HepG2 (cell line): ENCODE results near the gene SYT7. TPM values are rescaled to one million over a fixed set of nuclear protein-coding genes. Genes with fewer than 3 reads are reported as not detected.

ENCODE experiments used
- ARID5B ChIP-seq: IDR thresholded peaks from 2 replicates; pipeline ENCODE4 v1.4.0; 2020; ENCODE audit warnings: mild to moderate bottlenecking, missing genetic modification reagents
- EHMT2 ChIP-seq: fragments of 200-600 bp; sonication (generic); IDR thresholded peaks from 2 replicates; pipeline ENCODE4 v1.7.0; 2017; ENCODE audit warnings: antibody characterized with exemption, low read depth, low read length, borderline replicate concordance
- FOXA1 ChIP-seq, 2 experiments: fragments of 450-650 bp in 1 of 2; sonication (generic) in 1 of 2; formaldehyde crosslinking in 1 of 2; IDR thresholded peaks; 2 replicates each; pipeline versions ENCODE4 v1.4.0 to v1.6.1; 2016 to 2020; ENCODE audit warnings: missing genetic modification reagents in 1 of 2
- GLMP ChIP-seq: sonication (generic); formaldehyde crosslinking; IDR thresholded peaks from 2 replicates; pipeline ENCODE4 v1.9.0; 2021; ENCODE audit warnings: missing genetic modification reagents, mild to moderate bottlenecking, borderline replicate concordance
- KLF16 ChIP-seq, 2 experiments: sonication (generic) in 1 of 2; formaldehyde crosslinking in 1 of 2; IDR thresholded peaks; 2 replicates each; pipeline versions ENCODE4 v1.6.1 to v1.8.0; 2016 to 2023; ENCODE audit warnings: missing genetic modification reagents in 2 of 2, missing compliant biosample characterization in 1 of 2
- REXO4 ChIP-seq: sonication (generic); formaldehyde crosslinking; IDR thresholded peaks from 2 replicates; pipeline ENCODE4 v1.8.0; 2022; ENCODE audit warnings: missing genetic modification reagents, mild to moderate bottlenecking, borderline replicate concordance
- SIX4 ChIP-seq: sonication (generic); formaldehyde crosslinking; IDR thresholded peaks from 2 replicates; pipeline ENCODE4 v1.4.0; 2020; ENCODE audit warnings: missing genetic modification reagents
- TBX3 ChIP-seq: fragments of 450-650 bp; IDR thresholded peaks from 2 replicates; pipeline ENCODE4 v1.6.1; 2017; ENCODE audit warnings: antibody characterized with exemption, mild to moderate bottlenecking, inconsistent platforms, borderline replicate concordance
- XRCC5 ChIP-seq: fragments of 200-400 bp; formaldehyde crosslinking; optimal IDR thresholded peaks from 2 replicates; pipeline ENCODE3; 2017; ENCODE audit warnings: mild to moderate bottlenecking, low read length
- ZBTB7A ChIP-seq: sonication (generic); formaldehyde crosslinking; IDR thresholded peaks from 2 replicates; pipeline ENCODE4 v1.8.0; 2022; ENCODE audit warnings: mild to moderate bottlenecking, missing genetic modification reagents
- ZHX2 ChIP-seq, 2 experiments: sonication (generic) in 1 of 2; formaldehyde crosslinking in 1 of 2; IDR thresholded peaks; 2 replicates each; pipeline versions ENCODE4 v1.6.1 to v1.9.0; 2014 to 2022; ENCODE audit warnings: antibody characterized with exemption in 1 of 2, borderline replicate concordance in 1 of 2, inconsistent platforms in 1 of 2, low read depth in 1 of 2, missing genetic modification reagents in 1 of 2
- ZNF431 ChIP-seq: sonication (generic); formaldehyde crosslinking; IDR thresholded peaks from 2 replicates; pipeline ENCODE4 v1.9.0; 2022; ENCODE audit warnings: missing genetic modification reagents, low read depth, mild to moderate bottlenecking, borderline replicate concordance
- ZNF772 ChIP-seq: sonication (generic); formaldehyde crosslinking; IDR thresholded peaks from 2 replicates; pipeline ENCODE4 v1.5.0; 2020; ENCODE audit warnings: mild to moderate bottlenecking, missing genetic modification reagents
- ZNF788 ChIP-seq: sonication (generic); formaldehyde crosslinking; IDR thresholded peaks from 2 replicates; pipeline ENCODE4 v1.5.0; 2020; ENCODE audit warnings: mild to moderate bottlenecking, missing genetic modification reagents, borderline replicate concordance
- polyA plus RNA-seq, 8 experiments: library from polyadenylated mRNA; depleted of rRNA in 3 of 8; stranded (reverse) in 7 of 8; unstranded in 1 of 8; fragments of >200 nt; fragmentation: Illumina TruSeq in 4 of 8; extraction: Trizol in 4 of 8; gene quantifications; 2 replicates each; pipeline versions ENCODE4 v1.2.1 to v1.2.3, GENCODE V29; 2011 to 2016; ENCODE audit warnings: low read depth in 4 of 8, missing spikeins in 1 of 8, mixed read lengths in 1 of 8; ENCODE audit not compliant: insufficient read depth in 1 of 8
- total RNA-seq, 5 experiments: library from RNA; depleted of rRNA; stranded (reverse); fragments of >200 nt; fragmentation: Illumina TruSeq; extraction: Trizol; gene quantifications; 2 replicates each; pipeline ENCODE4 v1.2.3, GENCODE V29; 2016; ENCODE audit warnings: low read depth in 1 of 5
- TF ChIP-seq, protein P1 (sequence below): sonication (generic); formaldehyde crosslinking; IDR thresholded peaks from 2 replicates; pipeline ENCODE4 v1.4.0; 2020; ENCODE audit warnings: missing genetic modification reagents; ENCODE audit errors: not compliant biosample characterization

Gene SYT7
- total and polyA plus RNA-seq, 2 of the 13 experiments (the other 11 are each of a cell fraction or from before 2014, with no cell fraction given): 1.4 to 4.4 TPM

DNA sequence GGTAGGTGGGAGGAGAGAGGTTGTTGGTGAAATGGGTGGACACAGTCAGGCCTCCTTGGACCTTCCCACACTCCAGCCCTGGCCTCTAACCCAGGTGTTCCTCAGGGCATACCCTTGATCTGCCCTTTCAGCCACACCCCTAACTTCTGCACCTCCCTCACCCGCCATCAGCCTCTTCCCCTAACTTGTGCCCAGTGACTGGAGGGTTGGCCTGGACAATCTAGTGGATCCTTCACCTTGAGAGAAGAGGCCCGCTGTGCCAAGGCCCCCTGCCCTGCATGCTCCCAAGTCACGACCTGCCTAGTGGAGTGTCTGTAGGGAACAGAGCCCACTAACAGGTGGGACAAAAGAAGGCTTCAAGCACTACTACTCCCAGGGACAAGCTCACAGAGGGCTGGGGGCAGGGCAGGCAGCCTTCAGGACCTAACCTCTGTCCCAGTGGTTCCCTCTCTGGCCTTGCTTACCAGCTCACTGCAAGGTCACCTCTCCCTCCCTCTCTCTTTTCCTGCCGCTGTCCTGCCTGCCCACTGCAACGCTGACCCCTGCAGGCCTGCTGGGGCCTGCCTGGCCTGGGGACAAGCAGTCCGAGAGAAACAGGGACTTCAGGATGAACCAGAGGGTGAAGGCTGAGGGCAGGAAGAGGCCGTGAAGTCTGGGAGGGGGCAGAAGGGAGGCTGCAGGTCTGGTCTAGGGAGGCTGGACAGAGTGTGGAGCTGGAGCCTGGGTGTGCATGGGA lies 3.3 kb downstream of the SYT7 start (continued):
- TF ChIP-seq SIX4 (no peak), EHMT2 (no peak), KLF16 (CRISPR knock-in tag; IDR thresholded peaks at IDR 0.05) (peak in 1 of 2 experiments; percentile 44; a peak in 1 of 4 replicates), ZNF431 (no peak; the same call in 1 of the 2 replicates), FOXA1 (IDR thresholded peaks at IDR 0.05) (no peak), FOXA1 (CRISPR knock-in tag; IDR thresholded peaks at IDR 0.05) (no peak; the same call in 1 of the 2 replicates), TBX3 (no peak), REXO4 (no peak), ZNF788 (peak; percentile 95; the same call in 1 of the 2 replicates), GLMP (CRISPR knock-in tag) (no peak), ZHX2 (IDR thresholded peaks at IDR 0.05; ENCODE audit: low read depth) (no peak; the same call in 1 of the 2 replicates), ZHX2 (CRISPR knock-in tag; IDR thresholded peaks at IDR 0.05; ENCODE audit: borderline replicate concordance) (no peak), XRCC5 (peak; percentile 97), ARID5B (CRISPR knock-in tag) (peak; percentile 66; the same call in 1 of the 2 replicates), ZBTB7A (CRISPR knock-in tag) (peak; percentile 59; the same call in 1 of the 2 replicates), ZNF772 (CRISPR knock-in tag) (0 out of 2 replicates have a peak, but pooled peaks have one; percentile 87)
- TF ChIP-seq, protein P1, sequence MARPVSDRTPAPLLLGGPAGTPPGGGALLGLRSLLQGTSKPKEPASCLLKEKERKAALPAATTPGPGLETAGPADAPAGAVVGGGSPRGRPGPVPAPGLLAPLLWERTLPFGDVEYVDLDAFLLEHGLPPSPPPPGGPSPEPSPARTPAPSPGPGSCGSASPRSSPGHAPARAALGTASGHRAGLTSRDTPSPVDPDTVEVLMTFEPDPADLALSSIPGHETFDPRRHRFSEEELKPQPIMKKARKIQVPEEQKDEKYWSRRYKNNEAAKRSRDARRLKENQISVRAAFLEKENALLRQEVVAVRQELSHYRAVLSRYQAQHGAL: no peak
